ENCODE measurements around the gene HRH4. TPM values are rescaled to one million over a fixed set of nuclear protein-coding genes. Genes with fewer than 3 reads are reported as not detected.

HRH4 gene
- polyA plus RNA-seq, 6 donors from 2014 or later = not detected

Other genes starting within 250 kb of the HRH4 start
- 1 to 10 TPM in 5 of 6 donors, not detected in 1; 1.8 to 4.4 (median 3.6) TPM for gene OSBPL1A, start 62.8 kb upstream of the HRH4 start, polyA plus RNA-seq (ENCODE audit: low read depth in 6 of 6)
- 10 to 100 TPM; 15.2 to 34.3 (median 27.6) TPM for gene IMPACT, start 34.0 kb upstream of the HRH4 start, polyA plus RNA-seq (ENCODE audit: low read depth in 6 of 6)

Measured in naive B cell (primary cell).